Dendritic cell treated with granulocyte-macrophage colony-stimulating factor and Interleukin-4, amounts not matched to agents 40 ng/mL and 50 ng/mL, for 4 days (primary cell): ENCODE results near the gene P2RX3.

Source experiments
- H3K27ac Mint-ChIP-seq: one replicate; pipeline ENCODE4 v1.8.0; 2022; ENCODE audit warnings: mild to moderate bottlenecking, mixed read lengths
- H3K27me3 Mint-ChIP-seq: one replicate; pipeline ENCODE4 v1.8.0; 2022; ENCODE audit warnings: mild to moderate bottlenecking, mixed read lengths
- H3K36me3 Mint-ChIP-seq: one replicate; pipeline ENCODE4 v1.8.0; 2022; ENCODE audit warnings: low read depth, mixed read lengths
- H3K4me1 Mint-ChIP-seq: one replicate; pipeline ENCODE4 v1.8.0; 2022; ENCODE audit warnings: low read depth, mixed read lengths
- H3K4me3 Mint-ChIP-seq: one replicate; pipeline ENCODE4 v1.8.0; 2022; ENCODE audit warnings: mild to moderate bottlenecking, moderate library complexity, mixed read lengths
- H3K9me3 Mint-ChIP-seq: one replicate; pipeline ENCODE4 v1.8.0; 2022; ENCODE audit warnings: mixed read lengths
- intact Hi-C: fragments of 100-400 bp; cut with micrococcal nuclease; formaldehyde crosslinking; loops from one replicate; pipeline ENCODE4 v1.15.0; 2022

P2RX3 gene

DNA sequence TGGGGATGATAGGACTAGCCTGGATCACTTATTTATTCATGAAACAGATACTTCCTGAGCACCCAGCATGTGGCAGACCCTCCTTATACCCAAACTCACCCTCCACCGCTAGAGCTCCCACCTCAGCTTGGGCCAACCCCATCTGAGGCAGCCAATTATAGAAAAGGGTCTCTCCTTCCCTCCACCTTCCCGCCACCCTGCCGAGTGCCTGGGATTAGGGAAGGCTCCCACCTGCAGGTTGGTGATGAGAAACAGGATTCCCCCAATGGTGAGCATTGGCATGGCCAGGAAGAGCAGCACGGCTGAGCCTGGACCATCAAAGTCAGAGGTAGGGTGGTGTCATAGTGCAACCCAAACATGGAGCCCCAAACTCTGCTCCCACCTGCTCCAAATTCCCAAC, 82.9 kb downstream of the P2RX3 start:
- intact Hi-C loops: no loop called here

GRCh38 chr11:57421805-57422204, 83.7 kb downstream of the P2RX3 start:
- H3K27me3 Mint-ChIP-seq: no peaks in the 10 kb centered on the region
- intact Hi-C loops: no loop called here
- peaks cover 60% of the 10 kb centered on the region for H3K4me1 Mint-ChIP-seq
- no peaks in the 10 kb centered on the region for H3K9me3 Mint-ChIP-seq
- H3K36me3 Mint-ChIP-seq: peaks cover 87% of the 10 kb centered on the region
- H3K27ac Mint-ChIP-seq: no peak overlapping the region
- H3K4me3 Mint-ChIP-seq: no peak overlapping the region

More for the DNA sequence above, 82.9 kb downstream of the P2RX3 start:
- Mint-ChIP-seq H3K27me3 (no peaks in the 10 kb centered on the region), H3K4me3 (no peak overlapping the region), H3K9me3 (no peaks in the 10 kb centered on the region), H3K4me1 (peaks cover 53% of the 10 kb centered on the region), H3K27ac (no peak overlapping the region), H3K36me3 (peaks cover 95% of the 10 kb centered on the region)
